K562 (cell line): ENCODE data around the gene PRDM15. TPM values are rescaled to one million over a fixed set of nuclear protein-coding genes. Genes with fewer than 3 reads are reported as not detected.

ENCODE experiments used
- ARID4B ChIP-seq: sonication (generic); formaldehyde crosslinking; IDR thresholded peaks from 2 replicates; pipeline ENCODE4 v1.8.0; 2022; ENCODE audit warnings: mild to moderate bottlenecking, missing genetic modification reagents
- BDP1 ChIP-seq: IDR thresholded peaks from 3 replicates; pipeline ENCODE4 v1.6.1; 2011; ENCODE audit not compliant: insufficient read length, insufficient read depth
- EGR1 ChIP-seq: fragments of 450-650 bp; conservative IDR thresholded peaks from 2 replicates; pipeline ENCODE4 v1.6.1; 2017; ENCODE audit warnings: mild to moderate bottlenecking
- ELF2 ChIP-seq: fragments of 250-450 bp; sonication (Bioruptor Pico); IDR thresholded peaks from 2 replicates; pipeline ENCODE4 v1.5.0; 2021; ENCODE audit warnings: mild to moderate bottlenecking
- KAT8 ChIP-seq: fragments of 450-650 bp; IDR thresholded peaks from 2 replicates; pipeline ENCODE4 v1.6.1; 2016; ENCODE audit warnings: low read depth, mild to moderate bottlenecking
- MED1 ChIP-seq: sonication (generic); formaldehyde crosslinking; IDR thresholded peaks from 2 replicates; pipeline ENCODE4 v1.8.1; 2023; ENCODE audit warnings: missing genetic modification reagents, borderline replicate concordance
- SMAD4 ChIP-seq: fragments of 250-450 bp; sonication (Bioruptor Pico); conservative IDR thresholded peaks from 2 replicates; pipeline ENCODE4 v1.8.0; 2021; ENCODE audit warnings: inconsistent platforms, mild to moderate bottlenecking, moderate library complexity
- SREBF2 ChIP-seq: sonication (generic); formaldehyde crosslinking; IDR thresholded peaks from 2 replicates; pipeline ENCODE4 v1.4.0; 2020; ENCODE audit warnings: mild to moderate bottlenecking, missing genetic modification reagents
- XRCC5 ChIP-seq: fragments of 200-400 bp; formaldehyde crosslinking; IDR thresholded peaks from 2 replicates; pipeline ENCODE4 v1.6.1; 2017; ENCODE audit warnings: low read depth, mild to moderate bottlenecking, low read length
- ZBTB33 ChIP-seq: sonication (generic); formaldehyde crosslinking; IDR thresholded peaks from 2 replicates; pipeline ENCODE4 v1.8.1; 2023; ENCODE audit warnings: mild to moderate bottlenecking, missing genetic modification reagents
- ZC3H11A ChIP-seq: IDR thresholded peaks from 2 replicates; pipeline ENCODE4 v1.6.1; 2012; ENCODE audit warnings: low read depth, low read length, improper control_type of control experiment
- ZFP30 ChIP-seq: fragments of 250-450 bp; sonication (Bioruptor Pico); IDR thresholded peaks from 2 replicates; pipeline ENCODE4 v1.8.0; 2022; ENCODE audit warnings: moderate library complexity, mild to moderate bottlenecking, inconsistent platforms, borderline replicate concordance
- polyA plus RNA-seq, 8 experiments: library from polyadenylated mRNA; depleted of rRNA in 4 of 8; stranded (reverse) in 5 of 8; unstranded in 3 of 8; fragments of >200 nt; fragmentation: Nextera tagmentation in 2 of 8; fragmentation: Illumina TruSeq in 1 of 8; extraction: Ambion mirVana in 2 of 8; extraction: Trizol in 1 of 8; gene quantifications; 2 replicates each; pipeline versions ENCODE4 v1.2.1 to v1.2.3, GENCODE V29; 2011 to 2014; ENCODE audit warnings: inconsistent platforms in 1 of 8, missing spikeins in 1 of 8
- total RNA-seq, 7 experiments: library from RNA; depleted of rRNA in 6 of 7; stranded (reverse); fragments of >200 nt in 6 of 7; fragmentation: Illumina TruSeq in 2 of 7; extraction: Trizol in 2 of 7; gene quantifications; 2 replicates each; pipeline versions ENCODE4 v1.2.1 to v1.2.3, GENCODE V29; 2011 to 2021; ENCODE audit warnings: low replicate concordance in 1 of 7
- TF ChIP-seq, protein P1 (sequence below), 2 experiments: fragments of 150-350 bp in 1 of 2; IDR thresholded peaks; 2 replicates each; pipeline ENCODE4 v1.6.1; 2012 to 2016; ENCODE audit warnings: low read depth in 2 of 2, low read length in 2 of 2, mild to moderate bottlenecking in 1 of 2, moderate library complexity in 1 of 2

The PRDM15 gene
- total and polyA plus RNA-seq, 9 of the 15 experiments (the other 6 are each of a cell fraction or from before 2014, with no cell fraction given) = 0.93 to 9.2 (median 6.2) TPM

- no peak for TF ChIP-seq ARID4B (CRISPR knock-in tag)
- no peak for TF ChIP-seq ZFP30 (CRISPR knock-in tag)
- no peak for TF ChIP-seq KAT8
- TF ChIP-seq XRCC5 = no peak
- no peak for TF ChIP-seq ZBTB33
- no peak for TF ChIP-seq BDP1
- TF ChIP-seq, protein P1, sequence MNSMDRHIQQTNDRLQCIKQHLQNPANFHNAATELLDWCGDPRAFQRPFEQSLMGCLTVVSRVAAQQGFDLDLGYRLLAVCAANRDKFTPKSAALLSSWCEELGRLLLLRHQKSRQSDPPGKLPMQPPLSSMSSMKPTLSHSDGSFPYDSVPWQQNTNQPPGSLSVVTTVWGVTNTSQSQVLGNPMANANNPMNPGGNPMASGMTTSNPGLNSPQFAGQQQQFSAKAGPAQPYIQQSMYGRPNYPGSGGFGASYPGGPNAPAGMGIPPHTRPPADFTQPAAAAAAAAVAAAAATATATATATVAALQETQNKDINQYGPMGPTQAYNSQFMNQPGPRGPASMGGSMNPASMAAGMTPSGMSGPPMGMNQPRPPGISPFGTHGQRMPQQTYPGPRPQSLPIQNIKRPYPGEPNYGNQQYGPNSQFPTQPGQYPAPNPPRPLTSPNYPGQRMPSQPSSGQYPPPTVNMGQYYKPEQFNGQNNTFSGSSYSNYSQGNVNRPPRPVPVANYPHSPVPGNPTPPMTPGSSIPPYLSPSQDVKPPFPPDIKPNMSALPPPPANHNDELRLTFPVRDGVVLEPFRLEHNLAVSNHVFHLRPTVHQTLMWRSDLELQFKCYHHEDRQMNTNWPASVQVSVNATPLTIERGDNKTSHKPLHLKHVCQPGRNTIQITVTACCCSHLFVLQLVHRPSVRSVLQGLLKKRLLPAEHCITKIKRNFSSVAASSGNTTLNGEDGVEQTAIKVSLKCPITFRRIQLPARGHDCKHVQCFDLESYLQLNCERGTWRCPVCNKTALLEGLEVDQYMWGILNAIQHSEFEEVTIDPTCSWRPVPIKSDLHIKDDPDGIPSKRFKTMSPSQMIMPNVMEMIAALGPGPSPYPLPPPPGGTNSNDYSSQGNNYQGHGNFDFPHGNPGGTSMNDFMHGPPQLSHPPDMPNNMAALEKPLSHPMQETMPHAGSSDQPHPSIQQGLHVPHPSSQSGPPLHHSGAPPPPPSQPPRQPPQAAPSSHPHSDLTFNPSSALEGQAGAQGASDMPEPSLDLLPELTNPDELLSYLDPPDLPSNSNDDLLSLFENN (IDR thresholded peaks at IDR 0.05; ENCODE audit: low read depth in 2 of 2, low read length in 2 of 2) = no peak
- no peak for TF ChIP-seq SREBF2 (CRISPR knock-in tag)
- TF ChIP-seq ZC3H11A = no peak
- no peak for TF ChIP-seq SMAD4
- no peak for TF ChIP-seq EGR1
- no peak for TF ChIP-seq ELF2 (CRISPR knock-in tag)
- no peak for TF ChIP-seq MED1 (CRISPR knock-in tag)
Measured at GRCh38 chr21:41865002-41865777, 14.0 kb downstream of the PRDM15 start (continued).
